ENCODE results near the gene ZNF496. TPM values are rescaled to one million over a fixed set of nuclear protein-coding genes. Genes with fewer than 3 reads are reported as not detected.

Gene ZNF496
- total and polyA plus RNA-seq, 2 donors (not counting 1 experiment from before 2014, with no cell fraction given) = 10.0 to 20.0 TPM

DNA sequence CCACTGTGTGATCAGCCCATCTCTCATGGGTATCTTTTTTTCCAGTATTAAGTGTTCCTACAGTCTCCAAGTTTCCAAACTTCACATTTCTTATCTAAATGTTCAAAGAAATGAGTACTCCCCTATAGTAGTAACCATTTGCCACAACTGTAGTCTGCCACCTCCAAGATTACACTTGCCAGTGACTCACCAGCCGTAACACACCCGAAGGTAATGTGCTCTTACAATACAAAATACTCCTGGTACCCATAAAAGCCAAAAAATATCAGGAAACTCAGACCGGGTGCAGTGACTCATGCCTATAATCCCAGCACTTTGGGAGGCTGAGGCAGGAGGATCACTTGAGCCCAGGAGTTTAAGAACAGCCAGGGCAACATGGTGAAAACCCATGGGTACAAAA lies 20.5 kb upstream of the ZNF496 start:
- peaks cover 2% of the 10 kb centered on the region for H3K4me1 ChIP-seq (ENCODE audit: control insufficient read depth, extremely low read depth, insufficient read depth, low read length)
- no peak for TF ChIP-seq EZH2 (IDR thresholded peaks at IDR 0.05; ENCODE audit: low read length, missing control alignments)
- TF ChIP-seq CTCF (conservative IDR thresholded peaks at IDR 0.05 in 1 of 2, IDR thresholded peaks at IDR 0.05 in 1 of 2; ENCODE audit: low read depth in 1 of 2, low read length in 2 of 2) = no peak
- no peak for DNase-seq (ENCODE audit: low read depth in 2 of 2)
- H3K9ac ChIP-seq (ENCODE audit: insufficient read depth, low read length) = no peak overlapping the region
- no peaks in the 10 kb centered on the region for H3K27me3 ChIP-seq (ENCODE audit: control insufficient read depth, insufficient read depth, low read length)
- no peak overlapping the region for H2AFZ ChIP-seq (ENCODE audit: low read length)
- no peaks in the 10 kb centered on the region for H3K36me3 ChIP-seq (ENCODE audit: control insufficient read depth, insufficient read depth, low read length)
- no peak overlapping the region for H3K4me2 ChIP-seq (ENCODE audit: extremely low read depth, insufficient read depth, low read length)
- no peaks in the 10 kb centered on the region for H3K79me2 ChIP-seq (ENCODE audit: control insufficient read depth, insufficient read depth, low read length)
- H3K4me3 ChIP-seq (replicated peaks in 1 of 4; ENCODE audit: control extremely low read depth in 1 of 4, insufficient read depth in 1 of 4, low read depth in 3 of 4, low read length in 4 of 4) = no peak overlapping the region
- H3K9me3 ChIP-seq (ENCODE audit: control insufficient read depth, insufficient read depth, low read depth, low read length) = no peaks in the 10 kb centered on the region
- no peaks in the 10 kb centered on the region for H4K20me1 ChIP-seq (ENCODE audit: control insufficient read depth, extremely low read depth, insufficient read depth, low read length)
- no peak overlapping the region for H3K27ac ChIP-seq (ENCODE audit: insufficient read depth, low read length)

GRCh38 chr1:247350587-247350986 lies 18.9 kb upstream of the ZNF496 start:
- Histone ChIP-seq H3K9me3 (ENCODE audit: control insufficient read depth, insufficient read depth, low read depth, low read length) (no peaks in the 10 kb centered on the region), H3K9ac (ENCODE audit: insufficient read depth, low read length) (no peak overlapping the region), H4K20me1 (ENCODE audit: control insufficient read depth, extremely low read depth, insufficient read depth, low read length) (no peaks in the 10 kb centered on the region), H3K4me2 (ENCODE audit: extremely low read depth, insufficient read depth, low read length) (no peak overlapping the region), H3K4me3 (replicated peaks in 1 of 4; ENCODE audit: control extremely low read depth in 1 of 4, insufficient read depth in 1 of 4, low read depth in 3 of 4, low read length in 4 of 4) (no peak overlapping the region), H3K27ac (ENCODE audit: insufficient read depth, low read length) (no peak overlapping the region), H3K79me2 (ENCODE audit: control insufficient read depth, insufficient read depth, low read length) (no peaks in the 10 kb centered on the region), H2AFZ (ENCODE audit: low read length) (no peak overlapping the region), H3K36me3 (ENCODE audit: control insufficient read depth, insufficient read depth, low read length) (no peaks in the 10 kb centered on the region), H3K4me1 (ENCODE audit: control insufficient read depth, extremely low read depth, insufficient read depth, low read length) (no peaks in the 10 kb centered on the region), H3K27me3 (ENCODE audit: control insufficient read depth, insufficient read depth, low read length) (no peaks in the 10 kb centered on the region)
- TF ChIP-seq EZH2 (IDR thresholded peaks at IDR 0.05; ENCODE audit: low read length, missing control alignments) = no peak
- TF ChIP-seq CTCF (conservative IDR thresholded peaks at IDR 0.05 in 1 of 2, IDR thresholded peaks at IDR 0.05 in 1 of 2; ENCODE audit: low read depth in 1 of 2, low read length in 2 of 2) = no peak
- DNase-seq (ENCODE audit: low read depth in 2 of 2) = no peak

DNA sequence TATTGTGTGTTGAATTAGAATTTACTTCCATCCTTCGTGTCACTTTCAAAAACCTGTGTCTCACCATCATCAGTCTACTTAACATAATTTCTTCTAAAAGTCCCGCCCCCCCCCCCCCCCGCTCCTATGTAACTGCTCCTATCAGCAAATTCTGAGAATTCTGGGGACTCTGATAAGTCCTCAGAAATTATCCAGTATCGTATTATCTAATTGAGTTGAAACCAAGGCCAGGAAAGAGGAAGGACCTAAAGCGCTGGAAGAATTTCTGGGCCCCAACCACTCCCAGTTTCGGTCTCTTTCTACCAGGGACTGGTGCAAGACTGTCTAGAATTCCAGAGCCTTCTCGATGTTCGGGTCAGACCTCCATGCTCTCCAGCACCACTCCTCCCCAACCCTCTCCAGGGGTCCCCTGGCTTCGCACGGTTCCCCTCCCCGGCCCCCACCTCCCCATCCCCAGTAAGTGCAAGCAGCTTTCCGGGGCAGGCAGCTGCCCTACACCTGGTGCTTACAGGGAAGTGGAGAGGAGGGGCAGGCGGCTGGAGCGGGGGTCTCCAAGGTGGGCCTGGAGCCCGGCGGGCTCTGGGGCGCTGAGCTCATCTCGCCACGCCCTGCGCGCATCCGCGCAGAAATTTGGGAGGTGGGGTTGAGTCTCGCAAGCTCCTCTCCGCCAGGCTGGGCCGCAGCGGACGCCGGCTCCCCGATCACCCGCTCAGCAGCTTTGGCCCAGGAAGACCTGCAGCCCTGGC lies 16.0 kb upstream of the ZNF496 start:
- Histone ChIP-seq H3K9me3 (ENCODE audit: control insufficient read depth, insufficient read depth, low read depth, low read length) (no peaks in the 10 kb centered on the region), H4K20me1 (ENCODE audit: control insufficient read depth, extremely low read depth, insufficient read depth, low read length) (no peaks in the 10 kb centered on the region), H3K4me3 (replicated peaks in 1 of 4; ENCODE audit: control extremely low read depth in 1 of 4, insufficient read depth in 1 of 4, low read depth in 3 of 4, low read length in 4 of 4) (peak overlapping the region in 2 of 4 experiments; percentile 19 to 35), H3K79me2 (ENCODE audit: control insufficient read depth, insufficient read depth, low read length) (no peaks in the 10 kb centered on the region), H3K36me3 (ENCODE audit: control insufficient read depth, insufficient read depth, low read length) (no peaks in the 10 kb centered on the region), H3K4me1 (ENCODE audit: control insufficient read depth, extremely low read depth, insufficient read depth, low read length) (peaks cover 5% of the 10 kb centered on the region), H2AFZ (ENCODE audit: low read length) (peak overlapping the region; percentile 10), H3K4me2 (ENCODE audit: extremely low read depth, insufficient read depth, low read length) (peak overlapping the region; percentile 64), H3K9ac (ENCODE audit: insufficient read depth, low read length) (no peak overlapping the region), H3K27me3 (ENCODE audit: control insufficient read depth, insufficient read depth, low read length) (no peaks in the 10 kb centered on the region), H3K27ac (ENCODE audit: insufficient read depth, low read length) (no peak overlapping the region)
- TF ChIP-seq EZH2 (IDR thresholded peaks at IDR 0.05; ENCODE audit: low read length, missing control alignments) (no peak), CTCF (conservative IDR thresholded peaks at IDR 0.05 in 1 of 2, IDR thresholded peaks at IDR 0.05 in 1 of 2; ENCODE audit: low read depth in 1 of 2, low read length in 2 of 2) (no peak)
- DNase-seq (ENCODE audit: low read depth in 2 of 2) = no peak

Measured in fibroblast of lung (primary cell).